GM12874 (cell line): ENCODE results near the gene CNTRL.
A peak's percentile ranks its signal among the peaks of the same experiment; 100 is the strongest.

Source experiments
- TF ChIP-seq, protein P1 (sequence below): IDR thresholded peaks from 2 replicates; pipeline ENCODE4 v1.5.1; 2011; ENCODE audit warnings: low read depth, mild to moderate bottlenecking, control low read depth, low read length, moderate library complexity; ENCODE audit not compliant: insufficient read depth

CNTRL gene

DNA sequence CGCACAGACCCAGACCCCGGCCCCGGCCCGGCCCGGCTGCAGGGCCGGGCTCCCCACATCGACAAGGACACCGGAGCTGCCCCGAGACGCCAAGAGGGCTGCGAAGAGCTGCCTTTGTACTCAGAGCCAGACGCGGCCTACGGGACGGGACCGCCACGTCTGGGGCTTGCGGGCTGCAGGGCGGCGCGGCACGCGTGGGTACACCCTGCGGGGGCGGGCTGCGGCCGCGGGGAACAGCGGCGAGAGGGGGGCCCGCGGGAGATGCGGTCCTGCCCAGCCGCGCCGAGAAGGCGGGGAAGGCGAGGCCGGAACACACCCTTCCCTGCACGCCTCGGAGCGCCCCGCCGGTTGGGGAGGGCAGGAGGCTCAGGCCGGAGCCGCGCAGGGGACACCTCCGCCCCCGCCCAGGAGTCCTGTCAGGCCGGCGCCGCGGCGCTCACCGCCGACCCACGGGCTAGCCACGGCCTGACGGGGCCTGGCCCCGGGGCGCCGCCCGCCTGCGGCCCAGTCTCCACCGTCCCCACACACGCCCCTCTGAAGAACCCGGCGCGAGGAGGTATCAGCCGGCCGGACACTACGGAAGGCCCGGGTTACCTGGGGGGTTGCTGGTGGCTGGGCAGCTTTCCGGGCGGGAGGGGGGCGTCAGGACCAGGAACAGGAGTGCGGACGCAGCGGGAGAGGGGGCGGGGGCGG is 126.4 kb downstream of the CNTRL start:
- TF ChIP-seq, protein P1, sequence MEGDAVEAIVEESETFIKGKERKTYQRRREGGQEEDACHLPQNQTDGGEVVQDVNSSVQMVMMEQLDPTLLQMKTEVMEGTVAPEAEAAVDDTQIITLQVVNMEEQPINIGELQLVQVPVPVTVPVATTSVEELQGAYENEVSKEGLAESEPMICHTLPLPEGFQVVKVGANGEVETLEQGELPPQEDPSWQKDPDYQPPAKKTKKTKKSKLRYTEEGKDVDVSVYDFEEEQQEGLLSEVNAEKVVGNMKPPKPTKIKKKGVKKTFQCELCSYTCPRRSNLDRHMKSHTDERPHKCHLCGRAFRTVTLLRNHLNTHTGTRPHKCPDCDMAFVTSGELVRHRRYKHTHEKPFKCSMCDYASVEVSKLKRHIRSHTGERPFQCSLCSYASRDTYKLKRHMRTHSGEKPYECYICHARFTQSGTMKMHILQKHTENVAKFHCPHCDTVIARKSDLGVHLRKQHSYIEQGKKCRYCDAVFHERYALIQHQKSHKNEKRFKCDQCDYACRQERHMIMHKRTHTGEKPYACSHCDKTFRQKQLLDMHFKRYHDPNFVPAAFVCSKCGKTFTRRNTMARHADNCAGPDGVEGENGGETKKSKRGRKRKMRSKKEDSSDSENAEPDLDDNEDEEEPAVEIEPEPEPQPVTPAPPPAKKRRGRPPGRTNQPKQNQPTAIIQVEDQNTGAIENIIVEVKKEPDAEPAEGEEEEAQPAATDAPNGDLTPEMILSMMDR, result no peak

DNA sequence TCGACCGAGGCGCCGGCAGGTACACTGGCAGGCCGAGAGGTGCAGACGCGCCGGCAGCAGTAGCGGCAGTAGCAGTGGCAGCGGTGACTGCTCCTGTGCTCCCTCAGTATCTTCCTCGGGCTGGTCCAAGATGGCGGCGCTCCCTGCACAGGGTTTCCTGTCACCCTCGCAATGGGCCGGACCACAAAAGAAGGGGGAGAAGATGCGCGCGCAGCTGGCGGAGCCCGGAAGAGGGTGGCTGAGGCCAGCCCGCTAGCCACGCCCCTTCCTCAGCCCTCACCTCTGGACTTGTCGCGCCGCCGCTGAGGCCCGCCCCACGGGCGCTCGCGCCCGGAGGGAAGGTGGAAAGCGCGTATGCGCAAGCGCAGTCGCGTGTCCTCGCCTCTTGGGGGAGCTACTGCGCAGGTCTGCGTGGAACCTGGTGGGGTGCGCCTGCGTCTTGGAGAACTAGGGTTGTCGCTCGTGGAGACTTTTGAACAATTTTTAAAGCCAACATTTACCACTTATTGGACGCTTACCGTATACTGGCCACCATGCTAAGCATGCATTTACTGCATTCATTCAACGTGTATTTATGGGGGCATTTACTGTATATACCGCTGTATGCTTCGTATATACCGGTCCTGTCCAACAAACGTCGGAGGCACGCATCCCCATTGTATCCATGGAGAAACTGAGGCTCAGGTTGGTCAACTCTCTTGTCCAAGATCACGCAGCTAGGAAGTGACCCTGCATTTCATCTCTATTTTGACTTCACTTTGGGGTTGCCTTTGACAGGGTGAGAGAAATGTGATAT is 127.2 kb downstream of the CNTRL start, which contains the start of gene RAB14:
RAB14 (minus strand) TSS at position 132 of the 796 bp plus-strand sequence. CDS start 8,457 bp downstream, outside the sequence.
- TF ChIP-seq, protein P1, result peak; percentile 68

DNA sequence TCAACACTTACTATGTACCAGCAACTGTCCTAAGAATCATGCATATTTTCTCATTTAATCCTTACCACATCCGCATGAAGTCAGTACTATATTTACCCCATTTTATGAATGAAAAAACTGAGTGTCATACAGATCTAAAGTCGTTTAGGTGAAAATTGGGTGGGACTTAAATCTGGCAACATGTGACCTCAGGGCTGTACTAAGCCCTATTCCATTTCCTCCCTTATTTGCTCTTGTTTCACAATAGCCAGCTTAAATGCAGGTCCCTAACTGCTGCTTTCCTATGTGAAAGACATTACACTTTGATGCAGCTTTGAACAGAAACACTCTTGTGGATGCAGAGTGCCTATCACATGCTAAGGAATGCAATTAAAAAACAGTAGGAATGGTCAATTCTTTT is 129.4 kb downstream of the CNTRL start:
- TF ChIP-seq, protein P1, result no peak

DNA sequence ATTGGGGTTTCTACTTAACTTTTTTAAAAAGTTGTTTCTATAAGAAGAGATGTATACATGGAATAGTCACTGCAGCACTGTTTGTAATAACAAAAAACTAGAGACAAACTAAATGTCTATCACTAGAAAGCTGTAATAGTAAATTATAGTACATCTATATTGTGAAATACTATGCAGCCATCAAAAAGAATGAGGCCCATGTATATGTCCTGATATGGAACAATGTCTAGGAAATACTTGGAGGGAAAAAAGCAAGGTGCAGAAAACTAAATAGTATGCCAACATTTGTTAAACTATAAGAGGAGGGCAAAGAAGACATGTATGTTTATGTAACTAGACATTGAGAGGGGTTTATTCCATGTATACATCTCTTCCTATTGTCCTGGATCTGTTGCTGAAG is 129.9 kb downstream of the CNTRL start:
- TF ChIP-seq, protein P1, result no peak

DNA sequence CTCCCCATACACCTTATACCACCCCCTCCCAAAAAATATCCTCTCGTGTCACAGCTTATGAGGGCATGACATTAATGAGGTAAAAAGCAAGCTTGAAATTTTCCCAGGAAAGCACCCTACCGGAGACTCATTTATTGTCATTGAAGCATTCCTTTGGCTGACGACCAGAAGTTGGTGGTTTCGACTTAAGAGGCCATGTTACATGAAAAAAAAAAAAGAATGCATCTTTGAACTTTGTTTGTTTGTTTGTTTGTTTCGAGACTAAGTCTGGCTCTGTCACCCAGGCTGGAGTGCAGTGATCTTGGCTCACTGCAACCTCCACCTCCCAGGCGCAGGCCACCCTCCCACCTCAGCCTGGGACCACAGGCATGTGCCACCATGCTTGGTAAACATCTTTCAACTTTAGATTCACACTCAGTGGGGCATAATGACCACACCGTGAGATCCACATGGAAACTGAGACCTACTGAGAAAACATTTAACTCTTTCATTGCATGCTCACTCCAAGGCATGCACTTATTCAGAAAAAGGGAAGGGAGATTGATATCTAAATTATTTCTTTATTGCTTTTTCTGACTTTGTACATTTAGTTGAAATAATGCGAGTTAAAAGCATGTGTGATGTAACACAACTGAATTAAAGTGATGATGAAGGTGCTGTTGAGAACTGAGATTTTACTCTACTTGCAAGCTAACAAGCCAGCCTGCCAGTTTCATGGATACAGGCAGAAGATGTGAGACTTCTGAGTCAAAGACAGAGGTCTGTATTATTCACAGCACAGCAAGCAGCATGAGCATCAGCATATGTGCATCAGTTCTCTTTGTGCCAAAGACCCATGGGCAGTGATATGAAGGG is 132.0 kb downstream of the CNTRL start:
- TF ChIP-seq, protein P1, result no peak

DNA sequence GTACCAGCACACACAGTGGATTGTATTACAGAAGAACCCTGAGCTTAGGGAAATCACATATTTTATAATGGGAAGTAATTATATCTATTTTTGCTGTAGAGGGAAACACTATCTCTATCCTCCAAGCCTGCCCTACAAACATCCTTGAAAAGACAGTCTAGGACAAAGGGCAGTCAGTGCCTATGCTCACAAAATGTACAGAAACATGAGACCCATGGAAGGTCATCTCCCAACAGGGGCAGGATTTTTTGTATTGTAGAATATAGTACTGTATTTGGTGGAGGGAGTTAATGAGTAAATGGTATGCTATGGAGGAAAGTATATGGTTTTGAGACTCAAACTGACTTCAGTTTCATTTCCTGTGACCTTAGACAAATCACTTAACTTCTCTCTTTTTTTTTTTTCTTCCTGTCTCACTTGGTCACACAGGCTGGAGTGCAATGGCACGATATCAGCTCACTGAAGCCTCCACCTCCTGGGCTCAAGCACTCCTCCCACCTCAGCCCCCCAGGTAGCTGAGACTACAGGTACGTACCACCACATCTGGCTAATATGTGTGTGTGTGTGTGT is 132.7 kb downstream of the CNTRL start:
- TF ChIP-seq, protein P1, result no peak
